Effector memory CD8-positive, alpha-beta T cell (primary cell): Measurements from ENCODE around the gene SLC35F4.

ENCODE experiments used
- ATAC-seq: fragments of 150-1000 bp; cut with Tn5 transposase; replicated peaks from 2 replicates; pipeline ENCODE4 v1.10.0; 2021; ENCODE audit warnings: mild to moderate bottlenecking, moderate library complexity
- DNase-seq, 3 experiments: peaks; one replicate each; pipeline ENCODE4 v3.0.0; 2021
- H3K27ac Mint-ChIP-seq, 2 donors: one replicate each; pipeline ENCODE4 v1.8.0; 2022; ENCODE audit warnings: mild to moderate bottlenecking in 2 of 2, mixed read lengths in 2 of 2, moderate library complexity in 2 of 2
- H3K27me3 Mint-ChIP-seq, 2 donors: one replicate each; pipeline ENCODE4 v1.8.0; 2022; ENCODE audit warnings: mixed read lengths in 2 of 2
- H3K36me3 Mint-ChIP-seq: one replicate; pipeline ENCODE4 v1.8.0; 2022; ENCODE audit warnings: mild to moderate bottlenecking, moderate library complexity, mixed read lengths; ENCODE audit not compliant: insufficient read depth
- H3K4me1 Mint-ChIP-seq, 2 donors: one replicate each; pipeline ENCODE4 v1.8.0; 2022; ENCODE audit warnings: low read depth in 2 of 2, mixed read lengths in 2 of 2
- H3K4me3 Mint-ChIP-seq, 2 donors: one replicate each; pipeline ENCODE4 v1.8.0; 2022; ENCODE audit warnings: mild to moderate bottlenecking in 2 of 2, mixed read lengths in 2 of 2, moderate library complexity in 2 of 2
- H3K9me3 Mint-ChIP-seq, 2 donors: one replicate each; pipeline ENCODE4 v1.8.0; 2022; ENCODE audit warnings: mixed read lengths in 2 of 2

SLC35F4 gene

GRCh38 chr14:57582746-57583145 is 283.1 kb downstream of the SLC35F4 start:
- ATAC-seq (no peak), DNase-seq (no peak)
- no peak overlapping the region for H3K27ac Mint-ChIP-seq
- H3K9me3 Mint-ChIP-seq, result peaks cover 4 to 8% of the 10 kb centered on the region in 2 donors
- no peaks in the 10 kb centered on the region for H3K36me3 Mint-ChIP-seq
- no peaks in the 10 kb centered on the region for H3K4me1 Mint-ChIP-seq
- no peaks in the 10 kb centered on the region for H3K27me3 Mint-ChIP-seq
- no peak overlapping the region for H3K4me3 Mint-ChIP-seq

GRCh38 chr14:57578801-57579200 is 287.1 kb downstream of the SLC35F4 start:
- H3K9me3 Mint-ChIP-seq, result peaks cover 0 to 6% of the 10 kb centered on the region in 2 donors
- DNase-seq (no peak), ATAC-seq (no peak)
- no peak overlapping the region for H3K27ac Mint-ChIP-seq
- no peak overlapping the region for H3K4me3 Mint-ChIP-seq
- no peaks in the 10 kb centered on the region for H3K27me3 Mint-ChIP-seq
- H3K4me1 Mint-ChIP-seq, result no peaks in the 10 kb centered on the region
- no peaks in the 10 kb centered on the region for H3K36me3 Mint-ChIP-seq

- no peak overlapping the region for H3K4me3 Mint-ChIP-seq
- no peaks in the 10 kb centered on the region for H3K4me1 Mint-ChIP-seq
- DNase-seq (no peak), ATAC-seq (no peak)
- H3K36me3 Mint-ChIP-seq, result no peaks in the 10 kb centered on the region
- no peak overlapping the region for H3K27ac Mint-ChIP-seq
- no peaks in the 10 kb centered on the region for H3K9me3 Mint-ChIP-seq
- H3K27me3 Mint-ChIP-seq, result no peaks in the 10 kb centered on the region
Observed at GRCh38 chr14:57576498-57576897, 289.4 kb downstream of the SLC35F4 start.

GRCh38 chr14:57575482-57575881 is 290.4 kb downstream of the SLC35F4 start:
- Mint-ChIP-seq H3K4me3 (no peak overlapping the region), H3K27ac (no peak overlapping the region), H3K9me3 (no peaks in the 10 kb centered on the region), H3K36me3 (no peaks in the 10 kb centered on the region), H3K27me3 (no peaks in the 10 kb centered on the region), H3K4me1 (no peaks in the 10 kb centered on the region)
- DNase-seq (no peak), ATAC-seq (no peak)

- DNase-seq, result no peak
- H3K27me3 Mint-ChIP-seq, result no peaks in the 10 kb centered on the region
- no peaks in the 10 kb centered on the region for H3K36me3 Mint-ChIP-seq
- H3K4me3 Mint-ChIP-seq, result no peak overlapping the region
- H3K27ac Mint-ChIP-seq, result no peak overlapping the region
- no peak for ATAC-seq
- H3K4me1 Mint-ChIP-seq, result no peaks in the 10 kb centered on the region
- H3K9me3 Mint-ChIP-seq, result no peaks in the 10 kb centered on the region
Observed at GRCh38 chr14:57574617-57575288, 291.1 kb downstream of the SLC35F4 start.

GRCh38 chr14:57573173-57573572 is 292.7 kb downstream of the SLC35F4 start:
- Mint-ChIP-seq H3K9me3 (no peaks in the 10 kb centered on the region), H3K36me3 (no peaks in the 10 kb centered on the region), H3K4me3 (no peak overlapping the region), H3K4me1 (no peaks in the 10 kb centered on the region), H3K27me3 (no peaks in the 10 kb centered on the region), H3K27ac (no peak overlapping the region)
- no peak for ATAC-seq
- no peak for DNase-seq

- Mint-ChIP-seq H3K27me3 (peaks cover 0 to 6% of the 10 kb centered on the region in 2 donors), H3K36me3 (no peaks in the 10 kb centered on the region), H3K27ac (no peak overlapping the region), H3K4me1 (no peaks in the 10 kb centered on the region), H3K4me3 (no peak overlapping the region), H3K9me3 (no peaks in the 10 kb centered on the region)
- DNase-seq (no peak), ATAC-seq (no peak)
Observed at GRCh38 chr14:57568554-57568953, 297.3 kb downstream of the SLC35F4 start.

- H3K9me3 Mint-ChIP-seq, result peaks cover 0 to 8% of the 10 kb centered on the region in 2 donors
- peaks cover 0 to 6% of the 10 kb centered on the region in 2 donors for H3K27me3 Mint-ChIP-seq
- H3K36me3 Mint-ChIP-seq, result no peaks in the 10 kb centered on the region
- no peak overlapping the region for H3K4me3 Mint-ChIP-seq
- ATAC-seq, result no peak
- no peak for DNase-seq
- no peak overlapping the region for H3K27ac Mint-ChIP-seq
- H3K4me1 Mint-ChIP-seq, result no peaks in the 10 kb centered on the region
Observed at GRCh38 chr14:57567220-57567619, 298.7 kb downstream of the SLC35F4 start.

- DNase-seq (no peak), ATAC-seq (no peak)
- H3K4me1 Mint-ChIP-seq, result no peaks in the 10 kb centered on the region
- H3K36me3 Mint-ChIP-seq, result no peaks in the 10 kb centered on the region
- peaks cover 0 to 6% of the 10 kb centered on the region in 2 donors for H3K27me3 Mint-ChIP-seq
- H3K4me3 Mint-ChIP-seq, result no peak overlapping the region
- peaks cover 0 to 10% of the 10 kb centered on the region in 2 donors for H3K9me3 Mint-ChIP-seq
- no peak overlapping the region for H3K27ac Mint-ChIP-seq
Observed at GRCh38 chr14:57560681-57561080, 305.2 kb downstream of the SLC35F4 start.

- Mint-ChIP-seq H3K4me1 (no peaks in the 10 kb centered on the region), H3K9me3 (peaks cover 0 to 15% of the 10 kb centered on the region in 2 donors), H3K27me3 (no peaks in the 10 kb centered on the region), H3K36me3 (no peaks in the 10 kb centered on the region), H3K27ac (no peak overlapping the region), H3K4me3 (no peak overlapping the region)
- DNase-seq (no peak), ATAC-seq (no peak)
Observed at GRCh38 chr14:57559576-57559975, 306.3 kb downstream of the SLC35F4 start.

- no peak overlapping the region for H3K27ac Mint-ChIP-seq
- H3K36me3 Mint-ChIP-seq, result no peaks in the 10 kb centered on the region
- ATAC-seq (no peak), DNase-seq (no peak)
- no peak overlapping the region for H3K4me3 Mint-ChIP-seq
- H3K27me3 Mint-ChIP-seq, result no peaks in the 10 kb centered on the region
- no peaks in the 10 kb centered on the region for H3K4me1 Mint-ChIP-seq
- H3K9me3 Mint-ChIP-seq, result peaks cover 7 to 12% of the 10 kb centered on the region in 2 donors
Observed at GRCh38 chr14:57549765-57550420, 316.0 kb downstream of the SLC35F4 start.

- Mint-ChIP-seq H3K4me3 (no peak overlapping the region), H3K27ac (no peak overlapping the region), H3K36me3 (no peaks in the 10 kb centered on the region), H3K4me1 (no peaks in the 10 kb centered on the region), H3K9me3 (peaks cover 7 to 12% of the 10 kb centered on the region in 2 donors), H3K27me3 (no peaks in the 10 kb centered on the region)
- ATAC-seq, result no peak
- no peak for DNase-seq
Observed at GRCh38 chr14:57549016-57549564, 316.8 kb downstream of the SLC35F4 start.

GRCh38 chr14:57547131-57547530 is 318.8 kb downstream of the SLC35F4 start:
- H3K4me3 Mint-ChIP-seq, result no peak overlapping the region
- H3K27me3 Mint-ChIP-seq, result no peaks in the 10 kb centered on the region
- no peak overlapping the region for H3K27ac Mint-ChIP-seq
- ATAC-seq, result no peak
- no peaks in the 10 kb centered on the region for H3K36me3 Mint-ChIP-seq
- no peaks in the 10 kb centered on the region for H3K4me1 Mint-ChIP-seq
- peaks cover 14 to 26% of the 10 kb centered on the region in 2 donors for H3K9me3 Mint-ChIP-seq
- DNase-seq, result no peak

- Mint-ChIP-seq H3K27me3 (no peaks in the 10 kb centered on the region), H3K27ac (no peak overlapping the region), H3K9me3 (peaks cover 2 to 14% of the 10 kb centered on the region in 2 donors), H3K4me1 (no peaks in the 10 kb centered on the region), H3K4me3 (no peak overlapping the region), H3K36me3 (no peaks in the 10 kb centered on the region)
- ATAC-seq, result no peak
- no peak for DNase-seq
Observed at GRCh38 chr14:57533214-57533613, 332.7 kb downstream of the SLC35F4 start.
